ENCODE results near the gene DUS2. TPM values are rescaled to one million over a fixed set of nuclear protein-coding genes. Genes with fewer than 3 reads are reported as not detected.

The DUS2 gene
- total and polyA plus RNA-seq, 2 of the 8 experiments (the other 6 are each of a cell fraction or from before 2014, with no cell fraction given) = 17.2 to 27.0 TPM

DNA sequence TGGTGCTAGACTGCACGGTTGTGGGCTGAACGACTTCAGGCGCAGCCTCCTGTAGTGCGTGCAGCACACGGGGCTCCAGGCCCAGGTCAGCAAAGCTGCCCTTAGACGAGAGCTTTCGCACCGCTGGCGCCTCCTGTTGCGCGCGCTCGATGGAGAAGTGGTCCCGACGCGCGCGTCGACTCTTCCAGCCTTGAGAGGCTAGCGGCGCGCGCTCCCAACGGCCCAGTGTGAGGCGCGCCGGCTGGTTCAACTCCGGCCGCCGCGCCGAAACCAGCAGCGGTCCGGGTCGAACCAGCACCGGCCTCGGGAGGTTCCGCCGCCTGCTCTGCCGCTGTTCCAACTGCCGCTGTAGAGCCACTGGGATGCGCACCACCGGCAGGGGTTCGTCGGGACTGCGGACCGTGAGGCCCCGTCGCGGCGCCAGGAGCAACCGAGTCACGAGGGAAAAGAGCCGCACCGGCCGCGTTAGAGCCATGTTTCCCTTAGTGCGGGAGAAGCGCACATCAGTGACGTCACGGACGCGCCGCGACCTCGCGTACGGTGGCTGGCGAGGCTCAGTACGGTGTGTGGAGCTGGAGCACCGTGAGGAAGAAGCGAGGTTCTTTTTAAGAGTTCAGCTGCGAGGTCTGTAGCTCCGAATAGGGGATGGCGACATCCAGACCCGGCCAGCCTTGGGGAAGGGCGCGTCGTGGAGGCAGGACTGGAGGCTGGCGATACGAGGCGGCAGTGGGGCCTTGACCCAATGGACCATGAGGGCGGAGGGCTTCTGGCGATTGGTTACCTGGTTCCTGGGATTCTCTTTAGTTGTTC, at the start of gene DUS2, which contains the start of gene DDX28 (continued):
- TF ChIP-seq, protein P1, sequence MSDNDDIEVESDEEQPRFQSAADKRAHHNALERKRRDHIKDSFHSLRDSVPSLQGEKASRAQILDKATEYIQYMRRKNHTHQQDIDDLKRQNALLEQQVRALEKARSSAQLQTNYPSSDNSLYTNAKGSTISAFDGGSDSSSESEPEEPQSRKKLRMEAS (IDR thresholded peaks at IDR 0.05) = peak; percentile 97
- TF ChIP-seq FOSL1 (IDR thresholded peaks at IDR 0.05; ENCODE audit: insufficient read depth, low read depth, low read length) = no peak
- TF ChIP-seq, protein P2, sequence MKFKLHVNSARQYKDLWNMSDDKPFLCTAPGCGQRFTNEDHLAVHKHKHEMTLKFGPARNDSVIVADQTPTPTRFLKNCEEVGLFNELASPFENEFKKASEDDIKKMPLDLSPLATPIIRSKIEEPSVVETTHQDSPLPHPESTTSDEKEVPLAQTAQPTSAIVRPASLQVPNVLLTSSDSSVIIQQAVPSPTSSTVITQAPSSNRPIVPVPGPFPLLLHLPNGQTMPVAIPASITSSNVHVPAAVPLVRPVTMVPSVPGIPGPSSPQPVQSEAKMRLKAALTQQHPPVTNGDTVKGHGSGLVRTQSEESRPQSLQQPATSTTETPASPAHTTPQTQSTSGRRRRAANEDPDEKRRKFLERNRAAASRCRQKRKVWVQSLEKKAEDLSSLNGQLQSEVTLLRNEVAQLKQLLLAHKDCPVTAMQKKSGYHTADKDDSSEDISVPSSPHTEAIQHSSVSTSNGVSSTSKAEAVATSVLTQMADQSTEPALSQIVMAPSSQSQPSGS (IDR thresholded peaks at IDR 0.05; ENCODE audit: low read length) = peak; percentile 76; the same call in 1 of the 2 replicates
- TF ChIP-seq TAF7 (optimal IDR thresholded peaks at IDR 0.05; ENCODE audit: borderline replicate concordance, low read depth, low read length) = peak; percentile 90
- no peak for TF ChIP-seq CHD1 (IDR thresholded peaks at IDR 0.05; ENCODE audit: low read depth, low read length)
- no peak for TF ChIP-seq CTBP2 (IDR thresholded peaks at IDR 0.05; ENCODE audit: borderline replicate concordance, insufficient read depth, insufficient read length, low read length)
- TF ChIP-seq, protein P3, sequence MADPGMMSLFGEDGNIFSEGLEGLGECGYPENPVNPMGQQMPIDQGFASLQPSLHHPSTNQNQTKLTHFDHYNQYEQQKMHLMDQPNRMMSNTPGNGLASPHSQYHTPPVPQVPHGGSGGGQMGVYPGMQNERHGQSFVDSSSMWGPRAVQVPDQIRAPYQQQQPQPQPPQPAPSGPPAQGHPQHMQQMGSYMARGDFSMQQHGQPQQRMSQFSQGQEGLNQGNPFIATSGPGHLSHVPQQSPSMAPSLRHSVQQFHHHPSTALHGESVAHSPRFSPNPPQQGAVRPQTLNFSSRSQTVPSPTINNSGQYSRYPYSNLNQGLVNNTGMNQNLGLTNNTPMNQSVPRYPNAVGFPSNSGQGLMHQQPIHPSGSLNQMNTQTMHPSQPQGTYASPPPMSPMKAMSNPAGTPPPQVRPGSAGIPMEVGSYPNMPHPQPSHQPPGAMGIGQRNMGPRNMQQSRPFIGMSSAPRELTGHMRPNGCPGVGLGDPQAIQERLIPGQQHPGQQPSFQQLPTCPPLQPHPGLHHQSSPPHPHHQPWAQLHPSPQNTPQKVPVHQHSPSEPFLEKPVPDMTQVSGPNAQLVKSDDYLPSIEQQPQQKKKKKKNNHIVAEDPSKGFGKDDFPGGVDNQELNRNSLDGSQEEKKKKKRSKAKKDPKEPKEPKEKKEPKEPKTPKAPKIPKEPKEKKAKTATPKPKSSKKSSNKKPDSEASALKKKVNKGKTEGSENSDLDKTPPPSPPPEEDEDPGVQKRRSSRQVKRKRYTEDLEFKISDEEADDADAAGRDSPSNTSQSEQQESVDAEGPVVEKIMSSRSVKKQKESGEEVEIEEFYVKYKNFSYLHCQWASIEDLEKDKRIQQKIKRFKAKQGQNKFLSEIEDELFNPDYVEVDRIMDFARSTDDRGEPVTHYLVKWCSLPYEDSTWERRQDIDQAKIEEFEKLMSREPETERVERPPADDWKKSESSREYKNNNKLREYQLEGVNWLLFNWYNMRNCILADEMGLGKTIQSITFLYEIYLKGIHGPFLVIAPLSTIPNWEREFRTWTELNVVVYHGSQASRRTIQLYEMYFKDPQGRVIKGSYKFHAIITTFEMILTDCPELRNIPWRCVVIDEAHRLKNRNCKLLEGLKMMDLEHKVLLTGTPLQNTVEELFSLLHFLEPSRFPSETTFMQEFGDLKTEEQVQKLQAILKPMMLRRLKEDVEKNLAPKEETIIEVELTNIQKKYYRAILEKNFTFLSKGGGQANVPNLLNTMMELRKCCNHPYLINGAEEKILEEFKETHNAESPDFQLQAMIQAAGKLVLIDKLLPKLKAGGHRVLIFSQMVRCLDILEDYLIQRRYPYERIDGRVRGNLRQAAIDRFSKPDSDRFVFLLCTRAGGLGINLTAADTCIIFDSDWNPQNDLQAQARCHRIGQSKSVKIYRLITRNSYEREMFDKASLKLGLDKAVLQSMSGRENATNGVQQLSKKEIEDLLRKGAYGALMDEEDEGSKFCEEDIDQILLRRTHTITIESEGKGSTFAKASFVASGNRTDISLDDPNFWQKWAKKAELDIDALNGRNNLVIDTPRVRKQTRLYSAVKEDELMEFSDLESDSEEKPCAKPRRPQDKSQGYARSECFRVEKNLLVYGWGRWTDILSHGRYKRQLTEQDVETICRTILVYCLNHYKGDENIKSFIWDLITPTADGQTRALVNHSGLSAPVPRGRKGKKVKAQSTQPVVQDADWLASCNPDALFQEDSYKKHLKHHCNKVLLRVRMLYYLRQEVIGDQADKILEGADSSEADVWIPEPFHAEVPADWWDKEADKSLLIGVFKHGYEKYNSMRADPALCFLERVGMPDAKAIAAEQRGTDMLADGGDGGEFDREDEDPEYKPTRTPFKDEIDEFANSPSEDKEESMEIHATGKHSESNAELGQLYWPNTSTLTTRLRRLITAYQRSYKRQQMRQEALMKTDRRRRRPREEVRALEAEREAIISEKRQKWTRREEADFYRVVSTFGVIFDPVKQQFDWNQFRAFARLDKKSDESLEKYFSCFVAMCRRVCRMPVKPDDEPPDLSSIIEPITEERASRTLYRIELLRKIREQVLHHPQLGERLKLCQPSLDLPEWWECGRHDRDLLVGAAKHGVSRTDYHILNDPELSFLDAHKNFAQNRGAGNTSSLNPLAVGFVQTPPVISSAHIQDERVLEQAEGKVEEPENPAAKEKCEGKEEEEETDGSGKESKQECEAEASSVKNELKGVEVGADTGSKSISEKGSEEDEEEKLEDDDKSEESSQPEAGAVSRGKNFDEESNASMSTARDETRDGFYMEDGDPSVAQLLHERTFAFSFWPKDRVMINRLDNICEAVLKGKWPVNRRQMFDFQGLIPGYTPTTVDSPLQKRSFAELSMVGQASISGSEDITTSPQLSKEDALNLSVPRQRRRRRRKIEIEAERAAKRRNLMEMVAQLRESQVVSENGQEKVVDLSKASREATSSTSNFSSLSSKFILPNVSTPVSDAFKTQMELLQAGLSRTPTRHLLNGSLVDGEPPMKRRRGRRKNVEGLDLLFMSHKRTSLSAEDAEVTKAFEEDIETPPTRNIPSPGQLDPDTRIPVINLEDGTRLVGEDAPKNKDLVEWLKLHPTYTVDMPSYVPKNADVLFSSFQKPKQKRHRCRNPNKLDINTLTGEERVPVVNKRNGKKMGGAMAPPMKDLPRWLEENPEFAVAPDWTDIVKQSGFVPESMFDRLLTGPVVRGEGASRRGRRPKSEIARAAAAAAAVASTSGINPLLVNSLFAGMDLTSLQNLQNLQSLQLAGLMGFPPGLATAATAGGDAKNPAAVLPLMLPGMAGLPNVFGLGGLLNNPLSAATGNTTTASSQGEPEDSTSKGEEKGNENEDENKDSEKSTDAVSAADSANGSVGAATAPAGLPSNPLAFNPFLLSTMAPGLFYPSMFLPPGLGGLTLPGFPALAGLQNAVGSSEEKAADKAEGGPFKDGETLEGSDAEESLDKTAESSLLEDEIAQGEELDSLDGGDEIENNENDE (IDR thresholded peaks at IDR 0.05; ENCODE audit: insufficient replicate concordance, low read length) = no peak

Data from H1 (cell line).